Adipose tissue (tissue), 3 donors: ENCODE data around the gene UPK3BL1. TPM values are rescaled to one million over a fixed set of nuclear protein-coding genes. Genes with fewer than 3 reads are reported as not detected.
"Not testable (repeated sequence)": the region's sequence is repeated elsewhere in the genome, so short reads cannot be mapped to it uniquely, and the experiment has no call there.

ENCODE experiments used
- H3K27ac ChIP-seq: one replicate; pipeline ENCODE4 v1.5.1; 2013; ENCODE audit warnings: low read depth, low read length
- WGBS, 3 donors: extraction: QIAGEN DNeasy Blood & Tissue Kit; methylation state at CpG; one replicate each; pipeline ENCODE4 v1.1.7; 2013; 5-methylcytosine and 5-hydroxymethylcytosine counted together
- polyA plus RNA-seq, 3 donors: library from polyadenylated mRNA; stranded (reverse); fragments of 200-250 nt; gene quantifications; one replicate each; pipeline ENCODE4 v1.2.3, GENCODE V29; 2013
- donor health status: healthy with polysubstance abuse.
- donor health status: Bipolar disorder and iron deficiency.
- donor health status: healthy.

Gene UPK3BL1, protein sequence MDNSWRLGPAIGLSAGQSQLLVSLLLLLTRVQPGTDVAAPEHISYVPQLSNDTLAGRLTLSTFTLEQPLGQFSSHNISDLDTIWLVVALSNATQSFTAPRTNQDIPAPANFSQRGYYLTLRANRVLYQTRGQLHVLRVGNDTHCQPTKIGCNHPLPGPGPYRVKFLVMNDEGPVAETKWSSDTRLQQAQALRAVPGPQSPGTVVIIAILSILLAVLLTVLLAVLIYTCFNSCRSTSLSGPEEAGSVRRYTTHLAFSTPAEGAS
- polyA plus RNA-seq, result 10 to 100 TPM; 14.3 to 47.2 (median 33.4) TPM

DNA sequence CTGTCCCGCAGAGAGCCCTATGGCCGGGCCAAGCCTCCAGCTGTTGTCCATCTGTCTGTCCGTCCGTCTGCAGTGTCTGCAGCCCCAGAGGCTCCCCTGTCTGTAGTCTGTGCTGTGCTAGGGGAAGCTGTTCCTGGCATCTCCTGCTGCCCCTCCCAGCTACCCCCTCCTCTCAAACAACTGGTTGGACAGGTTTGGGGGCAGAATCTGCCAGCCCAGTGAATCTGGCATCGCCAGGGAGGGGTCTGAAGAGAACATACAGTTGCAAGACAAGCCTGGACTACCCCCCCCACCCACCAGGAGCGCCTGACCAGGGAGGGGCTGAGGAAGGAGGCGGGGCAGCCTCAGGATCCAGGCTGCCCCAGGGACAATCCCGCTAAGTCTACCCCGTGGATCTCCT is at the start of gene UPK3BL1:
TSS of gene UPK3BL1 (minus strand) at position 101 of the 400 bp plus-strand sequence. CDS start at position 51, 50 bp downstream.
- H3K27ac ChIP-seq, result not testable (repeated sequence)
- no CpG with 5 or more reads among the region's 9 CpGs for WGBS, 3 donors

DNA sequence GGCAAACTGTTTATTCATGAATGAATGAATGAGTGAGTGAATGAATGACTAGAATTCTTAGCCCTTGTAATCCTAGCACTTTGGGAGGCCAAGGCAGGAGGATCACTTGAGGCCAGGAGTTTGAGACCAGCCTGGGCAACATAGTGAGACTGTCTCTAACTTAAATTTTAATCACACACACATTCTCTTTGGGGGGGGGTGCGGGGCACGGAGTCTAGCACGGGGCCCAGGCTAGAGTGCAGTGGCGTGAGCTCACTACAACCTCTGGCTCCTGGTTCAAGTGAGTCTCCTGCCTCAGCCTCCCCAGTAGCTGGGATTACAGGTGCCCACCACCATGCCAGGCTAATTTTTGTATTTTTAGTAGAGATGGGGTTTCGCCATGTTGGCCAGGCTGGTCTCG is 48.0 kb upstream of the UPK3BL1 start:
- not testable (repeated sequence) for H3K27ac ChIP-seq
- WGBS, 3 donors, result 91 to 96% (median 96%) methylated on average over 4 of the region's 6 CpGs

DNA sequence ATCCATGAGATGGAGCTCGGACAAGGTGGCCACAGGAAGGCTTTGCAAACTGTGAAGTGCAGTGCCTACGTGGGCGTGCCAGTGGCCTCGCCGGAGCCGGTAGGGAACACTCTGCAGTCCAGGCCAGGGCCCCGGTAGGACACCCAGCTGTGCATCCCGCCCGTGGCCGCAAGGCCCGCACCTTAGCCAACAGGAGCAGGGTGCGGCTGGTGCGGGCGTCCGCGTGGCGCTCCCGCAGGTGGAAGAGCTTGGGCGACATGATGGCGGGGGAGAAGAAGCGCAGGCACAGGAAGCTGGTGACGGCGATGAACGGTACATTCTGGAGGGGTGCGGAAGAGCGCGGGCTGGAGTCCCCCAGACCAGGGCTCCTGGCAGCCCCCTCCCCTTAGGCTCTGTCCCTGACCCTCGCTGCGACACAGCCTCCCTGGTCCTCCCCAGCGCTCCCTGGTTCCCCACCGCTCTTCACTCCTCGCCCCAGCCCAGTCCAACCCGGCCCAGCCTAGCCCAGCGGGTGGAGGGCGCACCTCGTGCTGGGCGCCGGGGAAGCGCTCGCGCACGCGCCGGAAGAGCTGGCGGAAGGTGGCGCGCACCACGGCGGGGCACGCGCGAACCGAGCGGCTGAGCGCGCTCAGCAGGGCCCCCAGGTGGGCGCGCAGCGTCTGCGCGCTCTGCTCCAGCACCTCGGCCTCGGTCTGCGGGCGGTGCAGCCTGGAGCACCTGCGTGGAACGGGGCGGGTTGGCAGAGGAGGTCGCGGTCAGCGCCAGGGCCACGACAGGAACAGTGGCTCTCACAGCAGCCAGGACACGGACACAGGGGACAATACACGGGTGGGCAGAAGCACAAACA is 47.1 kb upstream of the UPK3BL1 start:
- H3K27ac ChIP-seq, result not testable (repeated sequence)
- WGBS, 3 donors, result 28 to 40% methylated on average over 4 to 15 of the region's 74 CpGs; no CpG with 5 or more reads in 1 of the 3 donors

DNA sequence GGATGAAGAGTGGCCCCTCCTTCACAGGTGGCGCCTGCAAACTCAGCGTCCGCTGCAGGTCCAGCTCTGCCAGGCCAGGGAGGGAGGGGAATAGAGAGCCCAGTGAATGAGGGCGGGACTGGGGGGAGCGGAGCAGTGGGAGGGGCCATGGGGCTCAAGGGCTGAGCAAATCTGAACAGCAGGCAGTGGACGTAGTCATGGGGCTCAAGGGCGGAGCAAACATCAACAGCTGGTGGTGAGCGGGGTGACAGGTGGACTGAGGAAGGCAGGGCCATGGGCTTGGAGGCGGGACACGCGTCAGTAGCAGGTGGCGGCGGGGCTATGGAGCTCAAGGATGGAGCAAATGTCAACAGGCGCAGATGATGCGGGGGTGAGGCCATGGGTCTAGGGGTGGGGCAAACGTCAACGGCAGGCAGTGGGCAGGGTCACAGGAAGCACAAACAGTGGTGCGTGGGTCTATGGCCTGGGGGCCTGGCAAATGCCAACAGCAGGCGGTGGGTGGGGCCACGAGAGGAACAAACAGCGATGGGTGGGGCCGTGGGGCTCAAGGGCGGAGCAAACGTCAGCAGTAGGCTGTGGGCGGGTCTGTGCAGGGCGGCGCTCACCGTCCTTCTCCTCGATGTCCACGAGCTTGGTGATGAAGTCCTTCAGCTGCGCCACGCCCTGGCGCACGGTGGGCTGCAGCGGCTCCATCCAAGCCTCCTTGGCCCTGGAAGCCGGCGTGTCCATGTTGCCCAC is 45.9 kb upstream of the UPK3BL1 start:
- whole genome bisulfite sequencing, 3 donors, result no CpG with 5 or more reads among the region's 37 CpGs
- not testable (repeated sequence) for H3K27ac ChIP-seq

DNA sequence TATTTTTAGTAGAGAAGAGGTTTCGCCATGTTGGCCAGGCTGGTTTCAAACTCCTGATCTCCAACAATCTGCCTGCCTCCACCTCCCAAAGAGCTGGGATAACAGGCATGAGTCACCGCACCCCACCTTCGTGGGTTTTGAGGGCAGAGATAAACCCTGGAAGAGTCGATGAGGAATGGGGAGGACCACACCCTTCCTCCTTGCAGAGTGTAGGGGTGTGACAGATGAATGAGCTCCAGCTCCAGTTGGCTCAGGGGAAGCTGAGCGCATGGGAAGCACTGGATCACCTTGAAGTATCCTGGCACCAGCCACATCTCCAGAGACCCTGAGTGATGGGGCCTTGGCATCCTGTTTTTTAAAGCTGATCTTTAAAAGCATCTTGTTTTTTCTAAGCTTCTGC is 40.0 kb upstream of the UPK3BL1 start:
- not testable (repeated sequence) for H3K27ac ChIP-seq
- WGBS, 3 donors, result no CpG with 5 or more reads among the region's 5 CpGs

DNA sequence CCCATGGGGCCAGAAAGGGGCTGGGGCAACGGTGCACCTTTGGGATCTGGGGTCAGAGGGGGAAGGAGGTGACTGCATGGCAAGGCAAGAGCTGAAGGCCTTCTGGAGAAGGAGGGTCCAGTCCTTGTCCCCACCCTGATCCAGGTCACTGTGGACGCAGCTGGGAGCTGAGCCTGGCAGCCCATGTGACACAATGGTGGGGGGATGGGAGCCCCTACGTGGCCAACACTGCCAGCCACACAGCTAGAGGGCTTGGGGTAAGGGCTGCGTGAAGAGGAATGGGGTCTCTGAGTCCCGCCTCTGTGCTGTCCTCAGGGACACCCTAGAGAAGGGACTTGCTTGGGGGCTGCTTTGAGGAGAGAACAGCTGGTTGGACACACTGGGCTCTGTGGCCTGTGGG is 38.2 kb upstream of the UPK3BL1 start:
- no CpG with 5 or more reads among the region's 5 CpGs for WGBS, 3 donors
- not testable (repeated sequence) for H3K27ac ChIP-seq

DNA sequence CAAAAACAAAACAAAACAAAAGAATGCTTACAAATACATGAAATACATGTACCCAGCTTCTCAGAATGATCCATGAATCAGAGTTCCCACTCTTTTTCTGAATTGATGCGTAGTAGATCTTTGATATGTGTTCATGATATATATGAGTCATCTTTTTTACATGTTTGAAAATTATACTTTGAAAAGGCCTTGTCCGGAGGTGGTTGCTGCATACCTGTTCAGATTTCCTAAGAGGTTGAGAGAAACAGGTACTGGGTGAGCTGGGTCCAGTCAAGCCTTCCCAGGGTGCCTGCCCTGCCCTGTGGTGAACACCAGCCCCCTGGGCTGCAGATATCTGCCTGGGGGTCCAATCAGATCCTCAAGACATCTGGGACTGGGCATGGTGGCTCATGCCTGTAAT is 33.0 kb upstream of the UPK3BL1 start:
- 85 to 100% (median 85%) methylated on average over 1 of the region's 2 CpGs for WGBS, 3 donors

DNA sequence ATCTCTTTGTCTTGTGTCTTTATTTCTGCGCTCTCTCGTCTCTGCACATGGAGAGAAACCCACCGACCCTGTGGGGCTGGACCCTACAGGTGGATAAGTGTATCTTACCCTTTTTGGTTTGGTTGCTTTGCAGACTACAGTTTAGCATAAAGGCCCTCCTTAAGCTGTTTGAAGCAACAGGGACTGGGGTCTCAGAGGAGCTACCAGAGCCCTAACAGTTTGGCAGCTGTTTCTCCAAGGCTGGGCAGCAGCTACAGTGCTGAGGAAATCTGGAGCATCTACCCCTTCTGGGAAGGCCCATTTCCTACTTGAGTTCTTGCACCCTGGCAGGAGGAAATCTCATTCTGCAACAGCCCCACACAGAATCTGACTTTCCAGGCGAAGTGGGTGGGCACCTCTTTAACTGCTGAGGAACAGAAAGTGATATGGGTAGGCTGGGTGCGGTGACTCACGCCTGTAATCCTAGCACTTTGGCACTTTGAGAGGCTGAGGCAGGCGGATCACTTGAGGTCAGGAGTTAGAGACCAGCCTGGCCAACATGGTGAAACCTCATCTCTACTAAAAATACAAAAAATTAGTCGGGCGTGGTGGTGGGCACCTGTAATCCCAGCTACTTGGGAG is 31.0 kb upstream of the UPK3BL1 start:
- not testable (repeated sequence) for H3K27ac ChIP-seq
- WGBS, 3 donors, result no CpG with 5 or more reads among the region's 9 CpGs

More for the DNA sequence above, 33.0 kb upstream of the UPK3BL1 start:
- H3K27ac ChIP-seq, result not testable (repeated sequence)

DNA sequence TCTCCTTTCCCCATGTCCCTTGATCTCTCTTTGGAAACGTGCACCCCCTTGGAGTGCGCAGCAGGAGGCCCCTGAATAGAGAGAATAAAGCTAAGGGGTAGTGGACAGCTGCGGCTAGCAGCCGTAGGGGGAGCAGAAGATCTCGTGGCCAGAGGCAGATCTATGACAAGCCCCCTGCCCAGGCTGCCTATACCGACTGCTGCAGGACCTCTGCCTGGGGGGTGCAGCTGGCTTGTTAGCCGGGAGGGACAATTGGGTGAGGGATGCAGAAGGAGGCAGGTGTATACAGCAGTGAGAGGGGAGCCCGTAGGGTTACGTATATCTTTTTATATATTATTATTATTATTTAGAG is 29.3 kb upstream of the UPK3BL1 start:
- WGBS, 3 donors, result no CpG with 5 or more reads among the region's 9 CpGs
- H3K27ac ChIP-seq, result not testable (repeated sequence)

DNA sequence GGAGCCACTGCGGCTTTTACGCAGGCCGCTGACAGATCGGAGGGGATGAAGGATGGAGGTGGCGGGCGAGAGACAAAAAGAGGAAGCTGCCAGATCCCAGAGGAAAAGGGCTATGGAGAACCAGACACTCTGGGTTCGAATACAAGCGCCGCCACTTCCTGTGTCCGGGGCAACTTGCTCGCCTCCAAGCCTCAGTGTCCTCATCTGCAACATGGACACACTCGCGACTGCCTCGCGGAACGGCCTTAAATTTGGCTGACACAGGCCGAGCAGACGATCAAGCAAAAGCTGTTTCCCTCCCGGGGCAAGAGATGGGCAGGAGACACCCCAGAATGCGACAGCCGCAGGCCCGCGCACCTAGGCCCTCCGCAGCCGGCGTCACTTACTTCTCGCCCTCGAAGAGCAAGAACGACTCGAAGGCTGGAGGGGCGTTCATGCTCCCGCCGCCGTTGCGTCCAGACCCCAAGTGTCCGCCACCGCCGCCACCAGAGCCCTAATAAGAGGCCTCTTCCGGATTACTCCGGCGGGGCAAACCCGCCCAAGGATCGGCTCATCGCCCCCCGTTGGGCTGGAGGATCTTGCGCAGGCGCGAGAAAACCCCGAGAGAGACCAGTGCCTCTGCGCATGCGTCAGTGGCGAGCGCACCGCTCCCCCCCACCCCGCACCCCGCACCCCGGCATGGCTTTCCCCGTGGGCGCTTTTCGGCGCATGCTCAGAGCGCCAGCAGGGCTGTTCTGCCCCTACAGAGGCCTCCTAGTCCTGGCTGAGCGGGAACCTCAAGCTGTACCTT is 28.8 kb upstream of the UPK3BL1 start, which contains the start of gene POLR2J2:
TSS of gene POLR2J2 (minus strand) at position 498 of the 790 bp plus-strand sequence. CDS start at position 436, 62 bp downstream.
- 0 to 7% (median 2%) methylated on average over 3 to 34 of the region's 63 CpGs for WGBS, 3 donors
- H3K27ac ChIP-seq, result not testable (repeated sequence)

DNA sequence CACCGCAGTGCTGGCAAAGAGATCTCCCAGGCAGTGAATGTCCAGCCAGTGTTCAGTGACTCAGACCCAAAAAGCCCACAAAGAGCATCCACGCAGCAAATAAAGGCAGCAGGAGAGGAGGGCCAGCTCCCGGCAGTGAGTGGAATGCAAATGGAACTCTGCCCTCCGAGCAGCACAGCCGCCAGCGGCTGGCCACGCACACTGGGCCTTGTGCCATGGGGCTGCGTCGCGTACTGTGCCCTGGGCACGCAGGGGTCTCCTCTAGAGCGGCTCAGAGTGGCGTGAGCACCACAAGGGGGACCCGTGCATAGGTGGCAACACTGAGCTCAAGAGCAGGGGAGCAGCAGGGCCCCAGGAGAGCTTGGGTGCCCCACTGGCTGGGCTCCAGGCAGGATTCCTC is 24.9 kb upstream of the UPK3BL1 start:
- 90 to 98% (median 93%) methylated on average over 7 to 9 of the region's 14 CpGs for WGBS, 3 donors
- H3K27ac ChIP-seq, result not testable (repeated sequence)

DNA sequence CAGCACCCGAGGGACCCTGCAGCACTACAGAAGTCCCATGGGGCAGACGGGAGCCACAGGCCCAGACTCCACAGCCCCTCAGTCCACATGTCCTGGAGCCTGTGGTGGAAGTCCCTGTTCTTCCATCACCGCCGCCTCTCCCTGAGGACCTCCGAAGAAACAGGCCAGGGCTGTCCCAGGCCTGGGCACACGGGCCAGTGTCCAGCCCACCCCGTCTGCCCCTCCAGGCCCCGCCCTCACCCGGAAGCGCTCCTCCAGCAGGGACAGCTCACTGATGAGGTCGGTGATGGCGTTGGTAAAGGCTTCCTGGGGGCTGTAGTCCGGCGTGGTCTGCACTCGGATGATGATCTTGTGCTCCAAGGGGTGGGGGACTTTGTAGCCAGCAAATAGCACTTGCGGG is 24.3 kb upstream of the UPK3BL1 start:
- H3K27ac ChIP-seq, result not testable (repeated sequence)
- WGBS, 3 donors, result no CpG with 5 or more reads among the region's 16 CpGs

DNA sequence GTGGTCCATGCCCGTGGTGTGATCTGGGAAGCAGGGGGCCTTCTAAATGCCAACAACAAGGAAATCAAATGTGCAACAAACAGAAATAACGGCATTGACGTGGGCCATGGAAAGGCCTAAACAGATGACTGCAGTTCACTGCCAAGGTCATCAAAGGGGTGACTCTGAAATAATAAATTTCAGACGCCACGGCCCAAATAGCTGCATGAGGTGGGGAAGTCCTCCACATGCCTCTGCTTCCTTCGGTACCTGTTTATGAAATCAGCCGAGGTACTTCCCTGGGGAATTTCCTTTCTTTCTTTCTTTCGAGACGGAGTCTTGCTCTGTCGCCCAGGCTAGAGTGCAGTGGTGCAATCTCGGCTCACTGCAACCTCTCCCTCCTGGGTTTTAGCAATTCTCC is 22.2 kb upstream of the UPK3BL1 start:
- not testable (repeated sequence) for H3K27ac ChIP-seq
- 73 to 86% (median 82%) methylated on average over 4 of the region's 11 CpGs for WGBS, 3 donors

DNA sequence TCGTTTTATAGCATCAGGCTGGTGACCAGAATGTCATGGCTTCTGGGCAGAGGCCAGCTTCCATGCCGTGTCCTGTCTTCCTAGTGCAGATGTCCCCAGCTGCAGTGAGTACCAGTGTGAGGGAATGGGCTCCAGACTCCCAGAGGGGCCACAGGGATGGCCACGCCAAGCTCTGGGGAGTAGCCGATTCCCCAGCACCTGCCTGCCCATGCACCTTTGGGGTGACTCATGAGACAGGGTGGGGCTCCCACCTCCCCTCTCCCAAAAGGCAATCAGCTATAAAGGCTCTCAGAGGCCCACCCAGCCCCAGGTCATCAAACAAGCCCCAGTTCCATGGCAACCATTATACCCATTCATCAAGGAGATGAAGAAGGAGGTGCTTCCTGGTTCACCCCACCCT is 7.3 kb upstream of the UPK3BL1 start, which contains the start of gene SPDYE2B:
TSS of gene SPDYE2B (plus strand) at position 396 of the 400 bp plus-strand sequence. CDS start 2,030 bp downstream, outside the sequence.
- no CpG with 5 or more reads among the region's 4 CpGs for WGBS, 3 donors

DNA sequence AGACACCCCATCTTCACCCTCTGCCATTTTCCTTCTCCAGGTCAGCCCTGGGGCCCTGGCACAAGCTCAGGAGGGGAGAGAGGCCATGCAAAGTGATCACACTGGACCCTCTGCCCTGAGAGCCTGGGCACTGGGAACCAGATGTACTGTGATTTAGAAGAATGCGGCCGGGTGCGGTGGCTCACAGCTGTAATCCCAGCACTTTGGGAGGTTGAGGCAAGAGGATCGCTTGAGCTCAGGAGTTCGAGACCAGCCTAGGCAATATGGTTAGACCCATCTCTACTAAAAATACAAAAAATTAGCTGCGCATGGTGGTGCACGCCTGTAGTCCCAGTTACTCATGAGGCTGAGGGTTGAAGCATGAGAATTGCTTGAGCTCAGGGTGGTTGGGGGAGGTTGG is 5.2 kb upstream of the UPK3BL1 start:
- 96 to 99% (median 98%) methylated on average over 5 of the region's 7 CpGs for WGBS, 3 donors
- not testable (repeated sequence) for H3K27ac ChIP-seq

More for the DNA sequence above, 7.3 kb upstream of the UPK3BL1 start, which contains the start of gene SPDYE2B:
- not testable (repeated sequence) for H3K27ac ChIP-seq

DNA sequence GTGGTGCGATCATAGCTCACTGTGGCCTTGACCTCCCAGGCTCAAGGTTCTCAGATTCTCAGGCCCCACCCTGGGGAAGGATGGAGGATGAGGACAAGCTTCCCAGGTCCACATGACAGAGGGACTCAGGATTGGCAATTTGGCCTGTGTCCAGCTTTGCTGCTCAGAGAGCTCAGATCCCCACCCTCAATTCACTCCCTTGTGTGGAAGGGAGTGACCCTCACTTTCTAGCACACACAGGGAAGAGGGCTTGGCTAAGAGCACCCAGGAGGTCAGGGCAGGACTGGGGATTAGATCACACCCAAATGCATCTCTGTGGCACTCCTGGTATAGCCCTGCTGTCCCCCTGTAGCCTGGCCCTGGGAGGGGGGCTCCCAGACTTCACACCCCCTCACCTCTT is 813 bp upstream of the UPK3BL1 start:
- H3K27ac ChIP-seq, result not testable (repeated sequence)
- no CpG with 5 or more reads among the region's 1 CpG for WGBS, 3 donors

DNA sequence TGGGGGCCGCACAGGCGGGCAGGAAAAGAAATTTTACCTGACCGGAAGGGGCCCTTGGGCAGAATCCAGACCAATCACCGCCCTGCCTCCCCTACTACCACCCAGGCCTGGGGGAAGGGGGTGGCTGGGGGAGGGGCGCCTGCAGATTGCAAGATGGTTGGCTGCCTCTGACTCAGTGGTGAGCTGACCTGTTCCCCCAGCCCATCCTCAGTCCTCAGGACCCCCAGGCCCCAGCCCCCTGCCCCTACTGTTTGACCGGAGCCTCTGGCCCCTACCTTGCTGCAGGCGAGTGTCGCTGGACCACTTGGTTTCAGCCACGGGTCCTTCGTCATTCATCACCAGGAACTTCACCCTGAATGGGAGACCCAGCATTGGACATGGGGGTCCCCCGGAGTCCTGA is 3.7 kb downstream of the UPK3BL1 start:
- H3K27ac ChIP-seq, result not testable (repeated sequence)
- WGBS, 3 donors, result 88 to 93% (median 91%) methylated on average over 6 to 7 of the region's 11 CpGs

DNA sequence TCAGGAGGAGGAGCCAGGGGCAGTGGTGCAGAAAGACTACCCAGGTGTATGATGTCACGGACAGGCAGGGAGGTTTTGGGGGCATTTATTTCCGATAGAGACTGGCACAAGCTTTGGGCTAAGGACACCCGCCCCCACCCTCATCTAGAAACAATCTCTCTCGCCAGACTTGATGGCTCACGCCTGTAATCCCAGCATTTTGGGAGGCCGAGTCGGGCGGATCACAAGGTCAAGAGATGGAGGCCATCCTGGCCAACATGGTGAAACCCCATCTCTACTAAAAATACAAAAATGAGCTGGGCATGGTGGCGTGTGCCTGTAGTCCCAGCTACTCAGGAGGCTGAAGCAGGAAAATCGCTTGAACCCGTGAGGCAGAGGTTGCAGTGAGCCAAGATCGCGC is 5.6 kb downstream of the UPK3BL1 start:
- WGBS, 3 donors, result 89 to 99% (median 92%) methylated on average over 5 to 8 of the region's 13 CpGs
- not testable (repeated sequence) for H3K27ac ChIP-seq
